Endothelial cell (in vitro differentiated cells): ENCODE data around the gene PLXNB2. TPM values are rescaled to one million over a fixed set of nuclear protein-coding genes. Genes with fewer than 3 reads are reported as not detected.

ENCODE experiments used
- DNase-seq: peaks from one replicate; pipeline ENCODE4 v3.0.0; 2021; ENCODE audit warnings: low spot score
- H3K27ac Mint-ChIP-seq: one replicate; pipeline ENCODE4 v1.8.0; 2021; ENCODE audit warnings: mixed read lengths, inconsistent platforms; ENCODE audit not compliant: unreplicated experiment
- H3K27me3 Mint-ChIP-seq: one replicate; pipeline ENCODE4 v1.8.0; 2021; ENCODE audit warnings: mild to moderate bottlenecking, moderate library complexity, mixed read lengths, inconsistent platforms; ENCODE audit not compliant: unreplicated experiment
- H3K36me3 Mint-ChIP-seq: one replicate; pipeline ENCODE4 v1.8.0; 2021; ENCODE audit warnings: mild to moderate bottlenecking, low read depth, mixed read lengths, inconsistent platforms; ENCODE audit not compliant: unreplicated experiment
- H3K4me1 Mint-ChIP-seq: one replicate; pipeline ENCODE4 v1.8.0; 2021; ENCODE audit warnings: mild to moderate bottlenecking, mixed read lengths, inconsistent platforms; ENCODE audit not compliant: unreplicated experiment
- H3K4me3 Mint-ChIP-seq: one replicate; pipeline ENCODE4 v1.8.0; 2021; ENCODE audit warnings: mild to moderate bottlenecking, mixed read lengths, inconsistent platforms; ENCODE audit not compliant: unreplicated experiment
- H3K9me3 Mint-ChIP-seq: one replicate; pipeline ENCODE4 v1.8.0; 2021; ENCODE audit warnings: mixed read lengths, inconsistent platforms; ENCODE audit not compliant: unreplicated experiment
- total RNA-seq: library from RNA; stranded (reverse); fragmentation: NEBNext Ultra II Directional; extraction: Animal tissue kit (Norgen Biotek cat#: 25700); gene quantifications from one replicate; pipeline ENCODE4 v1.2.1, GENCODE V29; 2021; ENCODE audit not compliant: unreplicated experiment
- TF ChIP-seq, protein P1 (sequence below): fragments of 200-600 bp; sonication (generic); IDR thresholded peaks from one replicate; pipeline ENCODE4 v1.5.0; 2021; ENCODE audit warnings: antibody characterized with exemption; ENCODE audit not compliant: unreplicated experiment

Gene PLXNB2
- total RNA-seq, 1 donor from 2014 or later: 96.5 TPM

DNA sequence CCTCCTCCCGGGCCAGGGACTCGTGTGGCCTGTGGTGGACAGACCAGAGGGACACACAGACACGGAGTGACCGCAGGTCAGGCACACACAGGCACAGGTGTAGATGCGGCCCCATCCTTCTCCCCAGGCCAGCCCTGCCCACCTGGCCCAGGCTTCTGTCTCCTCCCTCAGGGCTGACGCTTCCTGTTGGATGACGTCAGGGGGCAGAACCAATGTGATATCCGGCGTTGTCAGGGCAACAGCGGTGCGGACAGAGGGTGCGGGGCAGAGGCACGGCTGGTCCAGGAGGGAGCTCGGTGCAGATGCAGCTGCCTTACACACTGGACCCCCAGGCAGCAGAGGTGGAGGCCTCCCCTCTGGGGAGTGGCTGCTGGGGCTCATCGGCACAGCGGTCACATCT is 59.7 kb downstream of the PLXNB2 start:
- Mint-ChIP-seq H3K36me3 (no peaks in the 10 kb centered on the region), H3K4me3 (peak overlapping the region; percentile 42), H3K27me3 (peaks cover 5% of the 10 kb centered on the region), H3K4me1 (peaks cover 13% of the 10 kb centered on the region), H3K27ac (no peak overlapping the region), H3K9me3 (no peaks in the 10 kb centered on the region)
- peak; percentile 60 for DNase-seq
- TF ChIP-seq, protein P1, sequence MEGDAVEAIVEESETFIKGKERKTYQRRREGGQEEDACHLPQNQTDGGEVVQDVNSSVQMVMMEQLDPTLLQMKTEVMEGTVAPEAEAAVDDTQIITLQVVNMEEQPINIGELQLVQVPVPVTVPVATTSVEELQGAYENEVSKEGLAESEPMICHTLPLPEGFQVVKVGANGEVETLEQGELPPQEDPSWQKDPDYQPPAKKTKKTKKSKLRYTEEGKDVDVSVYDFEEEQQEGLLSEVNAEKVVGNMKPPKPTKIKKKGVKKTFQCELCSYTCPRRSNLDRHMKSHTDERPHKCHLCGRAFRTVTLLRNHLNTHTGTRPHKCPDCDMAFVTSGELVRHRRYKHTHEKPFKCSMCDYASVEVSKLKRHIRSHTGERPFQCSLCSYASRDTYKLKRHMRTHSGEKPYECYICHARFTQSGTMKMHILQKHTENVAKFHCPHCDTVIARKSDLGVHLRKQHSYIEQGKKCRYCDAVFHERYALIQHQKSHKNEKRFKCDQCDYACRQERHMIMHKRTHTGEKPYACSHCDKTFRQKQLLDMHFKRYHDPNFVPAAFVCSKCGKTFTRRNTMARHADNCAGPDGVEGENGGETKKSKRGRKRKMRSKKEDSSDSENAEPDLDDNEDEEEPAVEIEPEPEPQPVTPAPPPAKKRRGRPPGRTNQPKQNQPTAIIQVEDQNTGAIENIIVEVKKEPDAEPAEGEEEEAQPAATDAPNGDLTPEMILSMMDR: no peak

DNA sequence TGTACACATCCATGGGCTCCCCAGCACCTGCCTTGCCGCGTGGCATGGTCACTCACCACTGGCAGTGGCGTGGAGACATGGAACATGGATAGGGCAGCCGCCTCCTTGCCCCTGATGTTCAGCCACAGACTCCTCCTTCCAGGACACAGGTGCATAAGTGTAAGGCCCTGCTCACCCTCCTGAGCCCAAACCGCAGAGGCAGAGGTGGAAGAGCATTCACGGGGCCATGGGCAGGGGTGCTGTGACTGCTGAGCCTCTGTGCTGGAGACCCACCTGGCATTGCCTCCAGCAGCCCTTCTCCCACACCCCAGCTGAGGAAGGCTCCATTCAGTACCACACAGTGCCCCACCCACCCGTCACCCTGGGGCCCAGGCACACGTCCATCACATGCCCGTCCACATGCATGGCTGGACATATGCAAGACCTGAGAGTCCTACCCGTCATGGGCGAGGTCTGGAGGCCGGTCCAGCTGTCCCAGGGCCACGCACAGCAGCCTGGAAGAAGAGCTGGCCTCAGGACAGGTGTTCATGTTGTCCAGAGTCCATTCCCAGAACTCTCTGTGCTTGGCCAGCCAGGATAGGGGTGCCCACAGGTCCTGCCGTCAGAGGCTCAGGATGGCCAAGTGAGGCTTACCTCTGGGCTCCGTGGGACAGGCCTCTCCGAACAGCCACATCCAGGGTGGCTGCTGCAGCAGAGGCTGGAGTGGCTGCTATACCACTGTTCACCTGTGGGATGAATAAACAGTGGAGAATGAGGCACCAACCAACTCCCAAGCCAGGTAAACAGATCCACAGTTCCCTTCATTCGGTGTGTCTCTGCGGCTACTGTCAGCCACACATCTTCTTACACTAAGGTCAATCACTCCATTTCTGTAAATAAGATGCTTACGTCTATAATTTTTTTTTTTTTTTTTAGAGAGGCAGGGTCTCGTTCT is 60.9 kb downstream of the PLXNB2 start:
- Mint-ChIP-seq H3K36me3 (no peaks in the 10 kb centered on the region), H3K27me3 (peaks cover 7% of the 10 kb centered on the region), H3K4me3 (no peak overlapping the region), H3K27ac (peak overlapping the region; percentile 82), H3K9me3 (no peaks in the 10 kb centered on the region), H3K4me1 (peaks cover 19% of the 10 kb centered on the region)
- TF ChIP-seq, protein P1: peak; percentile 43
- no peak for DNase-seq

DNA sequence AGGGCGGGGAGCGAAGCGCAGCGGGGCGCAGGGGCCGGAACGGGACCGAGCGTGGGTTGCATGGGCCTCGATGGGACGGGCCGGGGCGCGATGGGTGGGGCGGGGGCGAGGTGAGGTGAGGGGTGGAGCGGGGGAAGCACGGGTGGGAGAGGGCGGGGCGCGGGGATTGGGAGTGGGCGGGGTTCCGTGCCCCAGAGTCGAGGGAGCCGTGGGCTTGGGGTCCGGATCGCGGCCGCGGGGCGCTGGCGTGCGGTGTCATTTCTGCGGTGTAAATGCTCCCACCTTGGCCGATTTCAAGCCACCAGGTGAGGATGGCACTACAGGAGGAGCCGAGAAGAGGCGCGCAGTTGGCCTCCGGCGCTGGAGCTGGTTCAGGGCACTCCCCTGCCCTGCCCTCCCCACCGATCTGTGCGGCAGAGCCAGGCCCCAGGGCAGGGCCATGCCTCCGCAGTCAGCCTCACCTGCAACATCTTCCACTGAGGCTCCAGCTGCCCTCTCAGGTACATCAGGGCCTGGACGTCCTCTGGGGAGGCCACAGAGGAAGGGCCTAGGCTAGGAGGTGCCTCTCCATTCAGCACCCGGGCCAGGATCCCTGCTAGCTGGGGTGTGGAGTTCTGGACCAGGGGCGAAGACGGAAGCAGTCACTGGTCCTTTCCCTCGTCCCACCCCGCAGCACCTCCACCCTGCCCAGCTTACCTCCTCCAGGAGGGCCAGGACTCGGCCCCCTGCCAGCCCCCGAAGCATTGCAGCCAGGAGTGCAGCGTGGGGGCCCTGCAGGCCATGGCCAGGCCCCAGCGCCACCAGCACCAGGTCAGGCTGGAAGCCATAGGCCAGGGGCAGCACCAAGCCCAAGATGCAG is 62.0 kb downstream of the PLXNB2 start:
- Mint-ChIP-seq H3K27ac (peak overlapping the region; percentile 99), H3K9me3 (no peaks in the 10 kb centered on the region), H3K4me1 (peaks cover 22% of the 10 kb centered on the region), H3K27me3 (peaks cover 7% of the 10 kb centered on the region), H3K4me3 (peak overlapping the region; percentile 98), H3K36me3 (no peaks in the 10 kb centered on the region)
- no peak for DNase-seq
- TF ChIP-seq, protein P1: no peak

DNA sequence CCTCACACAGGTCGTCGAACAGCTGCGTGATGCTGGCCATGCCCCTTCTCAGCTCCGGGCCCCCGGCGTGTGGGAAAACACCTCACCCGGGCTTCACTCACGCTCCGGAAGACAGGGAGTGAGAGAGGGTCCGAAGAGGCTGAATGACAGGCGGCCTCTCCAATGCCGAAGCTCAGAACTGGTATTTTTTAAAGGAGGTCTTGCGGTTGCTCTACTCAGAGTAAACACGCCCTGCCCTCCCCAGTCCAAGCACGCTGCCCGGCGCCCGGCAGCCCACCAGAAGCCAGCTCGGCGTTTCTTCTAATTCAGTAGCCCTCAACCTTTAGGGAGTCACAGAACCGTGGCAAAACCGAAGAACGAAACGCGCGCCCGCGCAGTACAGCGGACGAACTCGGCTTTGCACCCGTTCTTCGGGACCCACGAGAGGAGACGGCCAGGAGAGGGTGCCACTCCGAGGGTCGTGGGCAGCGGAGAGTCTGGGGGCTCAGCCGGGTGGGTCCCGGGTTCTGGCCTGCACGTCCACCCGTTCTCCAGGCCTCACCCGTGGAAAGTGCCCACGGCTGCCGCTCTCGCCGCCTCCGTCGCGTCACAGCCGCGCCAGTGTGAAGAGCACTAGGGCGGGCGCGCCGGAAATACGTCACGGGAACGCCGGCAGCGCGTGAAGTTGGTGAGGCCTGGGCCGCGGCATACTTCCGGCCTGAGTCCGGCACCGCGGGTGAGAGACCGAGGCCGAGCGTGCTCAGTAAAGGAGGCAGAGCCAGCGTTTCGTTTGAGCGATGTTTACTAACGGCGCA is 62.8 kb downstream of the PLXNB2 start, which contains the start of gene TUBGCP6:
TSS of gene TUBGCP6 (minus strand) at position 604 of the 794 bp plus-strand sequence. CDS start at position 40, 564 bp downstream.
- TF ChIP-seq, protein P1: no peak
- Mint-ChIP-seq H3K27ac (peak within 1 kb of the TSS; percentile 99), H3K4me3 (peak within 1 kb of the TSS; percentile 98), H3K27me3 (peaks cover 9% of the 10 kb centered on the region), H3K4me1 (peaks cover 22% of the 10 kb centered on the region), H3K9me3 (no peaks in the 10 kb centered on the region), H3K36me3 (no peaks in the 10 kb centered on the region)
- DNase-seq: peak; percentile 91
